ENCODE data around the gene MOGAT1. TPM values are rescaled to one million over a fixed set of nuclear protein-coding genes. Genes with fewer than 3 reads are reported as not detected.

The MOGAT1 gene
- total and polyA plus RNA-seq, 9 of the 15 experiments (the other 6 are each of a cell fraction or from before 2014, with no cell fraction given): not detected

- no peak for ATAC-seq
- Histone ChIP-seq H3K9me3 (replicated peaks; ENCODE audit: control insufficient read depth, insufficient read depth, low read depth, low read length) (no peaks in the 10 kb centered on the region), H3K4me3 (no peak overlapping the region), H3K4me1 (replicated peaks in 1 of 2; ENCODE audit: control insufficient read depth in 2 of 2, insufficient read depth in 2 of 2, low read length in 2 of 2) (no peaks in the 10 kb centered on the region), H3K4me2 (ENCODE audit: insufficient read depth, low read length) (no peak overlapping the region), H3K36me3 (ENCODE audit: control insufficient read depth, insufficient read depth, low read length) (no peaks in the 10 kb centered on the region), H4K20me1 (replicated peaks; ENCODE audit: control insufficient read depth, insufficient read depth, low read length) (no peaks in the 10 kb centered on the region), H3K27ac (ENCODE audit: extremely low read depth, low read depth, low read length) (no peak overlapping the region), H3K9ac (ENCODE audit: insufficient read depth in 1 of 2, low read depth in 2 of 2, low read length in 2 of 2) (no peak overlapping the region), H3K9me1 (ENCODE audit: control insufficient read depth, insufficient read depth, low read length) (no peaks in the 10 kb centered on the region), H3K27me3 (ENCODE audit: control insufficient read depth in 2 of 2, insufficient read depth in 2 of 2, low read length in 2 of 2) (no peaks in the 10 kb centered on the region), H3K79me2 (ENCODE audit: control insufficient read depth, insufficient read depth, low read length) (no peaks in the 10 kb centered on the region), H2AFZ (ENCODE audit: low read depth, low read length) (no peak overlapping the region)
- in situ Hi-C loops (cut with MboI): no loop called here
- BruUV-seq (replicated peaks): no TSS peak
- CTCF ChIA-PET (ENCODE audit: low intra/inter-chr PET ratio): no interaction called here
- FAIRE-seq: no peak
- TF ChIP-seq TRIM24 (IDR thresholded peaks at IDR 0.05) (no peak), RBFOX2 (IDR thresholded peaks at IDR 0.05; ENCODE audit: low read depth, low read length) (no peak), BRCA1 (IDR thresholded peaks at IDR 0.05) (no peak), BRCA1 (CRISPR knock-in tag; IDR thresholded peaks at IDR 0.05) (no peak)
- POLR2A ChIA-PET: no interaction called here
- DNase-seq (ENCODE audit: extremely low read depth in 1 of 4, low spot score in 3 of 4): no peak
- intact Hi-C loops (cut with micrococcal nuclease): no loop called here
- 18% methylated on average over 3 of the region's 3 CpGs for WGBS (ENCODE audit: insufficient coverage, low coverage, missing lambda C conversion rate)
Observed at GRCh38 chr2:222756362-222756831, 84.9 kb downstream of the MOGAT1 start.

GRCh38 chr2:222756951-222757650, 85.6 kb downstream of the MOGAT1 start:
- no peak for DNase-seq (ENCODE audit: extremely low read depth in 1 of 4, low spot score in 3 of 4)
- H2AFZ ChIP-seq (ENCODE audit: low read depth, low read length): no peak overlapping the region
- no peaks in the 10 kb centered on the region for H3K36me3 ChIP-seq (ENCODE audit: control insufficient read depth, insufficient read depth, low read length)
- ChIA-PET POLR2A (no interaction called here), CTCF (ENCODE audit: low intra/inter-chr PET ratio) (no interaction called here)
- H3K4me2 ChIP-seq (ENCODE audit: insufficient read depth, low read length): no peak overlapping the region
- FAIRE-seq: no peak
- no peak overlapping the region for H3K4me3 ChIP-seq
- H3K9ac ChIP-seq (ENCODE audit: insufficient read depth in 1 of 2, low read depth in 2 of 2, low read length in 2 of 2): no peak overlapping the region
- H4K20me1 ChIP-seq (replicated peaks; ENCODE audit: control insufficient read depth, insufficient read depth, low read length): no peaks in the 10 kb centered on the region
- no TSS peak for BruUV-seq (replicated peaks)
- WGBS (ENCODE audit: insufficient coverage, low coverage, missing lambda C conversion rate): 18% methylated on average over 5 of the region's 5 CpGs
- no peak for ATAC-seq
- H3K4me1 ChIP-seq (replicated peaks in 1 of 2; ENCODE audit: control insufficient read depth in 2 of 2, insufficient read depth in 2 of 2, low read length in 2 of 2): no peaks in the 10 kb centered on the region; a peak in 1 of 5 replicates
- intact Hi-C loops (cut with micrococcal nuclease): no loop called here
- H3K9me3 ChIP-seq (replicated peaks; ENCODE audit: control insufficient read depth, insufficient read depth, low read depth, low read length): no peaks in the 10 kb centered on the region
- in situ Hi-C loops (cut with MboI): no loop called here
- H3K79me2 ChIP-seq (ENCODE audit: control insufficient read depth, insufficient read depth, low read length): no peaks in the 10 kb centered on the region
- no peak overlapping the region for H3K27ac ChIP-seq (ENCODE audit: extremely low read depth, low read depth, low read length)
- no peaks in the 10 kb centered on the region for H3K27me3 ChIP-seq (ENCODE audit: control insufficient read depth in 2 of 2, insufficient read depth in 2 of 2, low read length in 2 of 2)
- H3K9me1 ChIP-seq (ENCODE audit: control insufficient read depth, insufficient read depth, low read length): no peaks in the 10 kb centered on the region
- TF ChIP-seq GATA2 (CRISPR knock-in tag; IDR thresholded peaks at IDR 0.05) (no peak), POLR3A (IDR thresholded peaks at IDR 0.05; ENCODE audit: borderline replicate concordance, extremely low read depth, insufficient read depth, insufficient read length) (no peak), MNT (conservative IDR thresholded peaks at IDR 0.05) (no peak), NR2F6 (CRISPR knock-in tag; IDR thresholded peaks at IDR 0.05) (no peak), ZNF76 (CRISPR knock-in tag; IDR thresholded peaks at IDR 0.05; ENCODE audit: borderline replicate concordance) (no peak), ZZZ3 (IDR thresholded peaks at IDR 0.05) (no peak), ZHX1 (conservative IDR thresholded peaks at IDR 0.05; ENCODE audit: low read length) (no peak), CBFA2T3 (IDR thresholded peaks at IDR 0.05) (no peak), ATF1 (CRISPR knock-in tag; IDR thresholded peaks at IDR 0.05) (no peak), ATF1 (tag; IDR thresholded peaks at IDR 0.05) (no peak)
